NCI-H526 treated with DMSO at 0.1 percent for 48 hours (cell line): ENCODE data around the gene DFFB.

Source experiments
- DNase-seq: peaks from one replicate; lab custom pipeline; 2025; lab: John Stamatoyannopoulos, UW

Gene DFFB

DNA sequence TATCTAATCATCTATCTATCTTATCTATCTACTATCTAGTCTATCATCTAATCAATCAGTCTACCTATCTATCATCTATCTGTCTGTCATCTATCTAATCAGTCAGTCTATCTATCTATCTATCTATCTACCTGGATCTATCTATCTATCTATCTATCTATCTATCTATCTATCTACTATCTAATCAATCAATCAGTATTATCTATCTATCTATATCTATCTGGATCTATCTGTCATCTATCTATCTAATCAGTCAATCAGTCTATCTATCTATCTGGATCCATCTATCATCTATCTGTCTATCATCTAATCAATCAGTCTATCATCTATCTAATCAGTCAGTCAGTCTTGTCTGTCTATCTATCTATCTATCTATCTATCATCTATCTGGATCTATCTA lies 69.7 kb downstream of the DFFB start:
- no peak for DNase-seq

GRCh38 chr1:3928586-3928985 lies 71.3 kb downstream of the DFFB start:
- DNase-seq: no peak

- DNase-seq: no peak
Observed at GRCh38 chr1:3929126-3929525, 71.8 kb downstream of the DFFB start.

- DNase-seq: no peak
Observed at GRCh38 chr1:3930301-3931006, 73.2 kb downstream of the DFFB start.

GRCh38 chr1:3931007-3931912 lies 74.0 kb downstream of the DFFB start:
- no peak for DNase-seq

DNA sequence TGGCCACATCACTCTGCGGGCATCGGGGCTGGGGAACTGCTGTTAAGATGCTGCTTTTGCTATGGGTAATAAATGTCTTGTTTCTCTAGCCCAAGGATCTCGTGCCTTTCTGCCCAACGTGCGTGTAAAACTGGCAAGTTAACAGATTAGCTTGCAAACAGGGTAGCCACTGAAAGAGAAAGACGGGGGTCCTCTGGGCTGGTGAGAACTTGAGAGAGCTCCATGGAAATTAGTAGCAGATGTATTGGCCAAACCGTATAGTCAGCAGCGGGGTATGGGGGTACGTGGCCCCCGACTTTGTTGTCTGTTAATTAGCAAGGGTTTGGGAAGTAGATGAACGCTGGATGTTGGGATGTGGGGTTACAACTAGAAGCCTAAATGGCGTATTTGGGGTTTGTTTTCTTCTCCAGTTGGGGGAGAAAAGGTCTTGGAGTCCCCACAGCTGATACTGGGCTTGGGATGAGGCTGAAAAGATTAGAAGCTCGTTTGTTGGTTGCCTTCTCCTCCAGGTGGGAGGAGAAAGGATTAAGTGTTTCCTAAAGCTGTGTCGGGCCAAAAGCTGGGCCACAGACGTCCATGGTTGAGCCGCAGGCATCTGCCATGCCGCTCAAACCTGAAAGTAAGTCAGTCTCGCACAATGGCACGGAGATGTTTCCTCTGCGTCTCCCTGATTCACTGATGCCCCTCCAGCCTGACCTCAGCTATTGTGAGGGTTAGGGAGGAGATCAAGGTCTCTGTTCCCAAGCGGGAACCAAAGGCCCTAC lies 75.1 kb downstream of the DFFB start:
- DNase-seq: no peak
